Endodermal cell (in vitro differentiated cells): ENCODE measurements around the gene NCR3LG1. TPM values are rescaled to one million over a fixed set of nuclear protein-coding genes. Genes with fewer than 3 reads are reported as not detected.
A peak's percentile ranks its signal among the peaks of the same experiment; 100 is the strongest.

Experiments
- DNase-seq: peaks from one replicate; pipeline ENCODE4 v3.0.0-alpha.2; 2017
- H3K27ac ChIP-seq: 2 replicates; pipeline ENCODE4 v1.5.1; 2013; ENCODE audit warnings: mild to moderate bottlenecking, low read depth, low read length, moderate library complexity
- H3K27me3 ChIP-seq: 2 replicates; pipeline ENCODE4 v1.6.1; 2013; ENCODE audit warnings: mild to moderate bottlenecking, low read length, moderate library complexity; ENCODE audit not compliant: insufficient read depth, control insufficient read depth, poor library complexity, severe bottlenecking
- H3K36me3 ChIP-seq: 2 replicates; pipeline ENCODE4 v1.7.0; 2013; ENCODE audit warnings: mild to moderate bottlenecking, low read length, moderate library complexity; ENCODE audit not compliant: control insufficient read depth, insufficient read depth
- H3K4me1 ChIP-seq: one replicate; pipeline ENCODE4 v1.7.0; 2013; ENCODE audit warnings: low read length; ENCODE audit not compliant: control insufficient read depth, insufficient read depth
- H3K4me3 ChIP-seq: 2 replicates; pipeline ENCODE4 v1.5.1; 2013; ENCODE audit warnings: mild to moderate bottlenecking, low read length, moderate library complexity
- H3K9ac ChIP-seq: 2 replicates; pipeline ENCODE4 v1.6.1; 2013; ENCODE audit warnings: mild to moderate bottlenecking, low read length, moderate library complexity; ENCODE audit not compliant: poor library complexity, severe bottlenecking; ENCODE audit errors: extremely low read depth
- H3K9me3 ChIP-seq: 2 replicates; pipeline ENCODE4 v1.6.1; 2013; ENCODE audit warnings: mild to moderate bottlenecking, low read length, moderate library complexity; ENCODE audit not compliant: control insufficient read depth
- H3K27ac Mint-ChIP-seq: 2 replicates; pipeline ENCODE4 v1.8.0; 2020; ENCODE audit warnings: mixed read lengths
- H3K27me3 Mint-ChIP-seq: 2 replicates; pipeline ENCODE4 v1.8.0; 2021; ENCODE audit warnings: mild to moderate bottlenecking, mixed read lengths; ENCODE audit not compliant: insufficient read depth
- H3K36me3 Mint-ChIP-seq: 2 replicates; pipeline ENCODE4 v1.8.0; 2020; ENCODE audit warnings: low read depth, mixed read lengths
- H3K4me1 Mint-ChIP-seq: 2 replicates; pipeline ENCODE4 v1.8.0; 2020; ENCODE audit warnings: mixed read lengths
- H3K4me3 Mint-ChIP-seq: 2 replicates; pipeline ENCODE4 v1.8.0; 2020; ENCODE audit warnings: mild to moderate bottlenecking, moderate library complexity, mixed read lengths
- H3K9me3 Mint-ChIP-seq: 2 replicates; pipeline ENCODE4 v1.8.0; 2020; ENCODE audit warnings: mild to moderate bottlenecking, mixed read lengths
- WGBS, 2 experiments: methylation state at CpG; one replicate each; pipeline versions ENCODE4 v1.1.5 to v1.1.7; 2013; ENCODE audit warnings: missing lambda C conversion rate in 2 of 2, mixed read lengths in 1 of 2; ENCODE audit not compliant: insufficient coverage in 1 of 2, insufficient read length in 1 of 2; 5-methylcytosine and 5-hydroxymethylcytosine counted together
- total RNA-seq, 2 donors: library from RNA; stranded (reverse); fragmentation: NEBNext Ultra II Directional in 1 of 2; extraction: Animal tissue kit (Norgen Biotek cat#: 25700) in 1 of 2; gene quantifications; 2 replicates in 1 of 2; 3 replicates in 1 of 2; pipeline ENCODE4 v1.2.1, GENCODE V29; 2021
- TF ChIP-seq, protein P1 (sequence below): fragments of 200-600 bp; sonication (generic); conservative IDR thresholded peaks from 2 replicates; pipeline ENCODE4 v1.5.0; 2021; ENCODE audit warnings: antibody characterized with exemption, mild to moderate bottlenecking

NCR3LG1 gene
- total RNA-seq, 2 donors from 2014 or later = 0.31 to 0.62 TPM

DNA sequence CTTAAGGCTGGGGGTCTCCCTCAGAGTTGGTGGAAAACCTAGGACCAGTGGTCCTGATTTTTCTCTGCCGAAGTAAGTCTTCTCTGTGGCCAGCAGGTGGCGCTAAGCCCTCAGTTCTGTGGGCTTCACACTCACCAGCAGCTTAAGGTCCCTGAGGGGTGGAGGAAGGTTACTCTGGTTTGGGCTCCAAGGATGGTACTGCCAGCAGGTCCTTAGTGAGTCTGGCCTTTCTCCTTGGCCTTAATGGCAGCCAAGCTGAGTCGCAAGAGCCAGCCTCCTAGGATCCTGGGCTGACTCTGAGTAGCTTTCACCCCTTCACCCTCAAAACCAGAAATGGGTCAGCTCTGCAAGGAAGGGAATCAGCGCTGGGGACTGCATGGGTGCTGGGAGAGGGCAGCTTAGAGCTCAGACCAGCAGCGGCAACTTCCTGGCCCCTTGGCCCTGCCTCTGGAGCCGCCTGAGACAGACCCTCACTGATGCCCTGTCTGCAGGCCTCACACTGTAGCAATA, 32.5 kb downstream of the NCR3LG1 start:
- Histone ChIP-seq H3K4me1 (no peaks in the 10 kb centered on the region), H3K27ac (no peak overlapping the region), H3K9ac (no peak overlapping the region), H3K36me3 (no peaks in the 10 kb centered on the region), H3K4me3 (no peak overlapping the region), H3K9me3 (no peaks in the 10 kb centered on the region), H3K27me3 (peaks cover 13% of the 10 kb centered on the region)
- no peaks in the 10 kb centered on the region for H3K4me1 Mint-ChIP-seq
- H3K9me3 Mint-ChIP-seq = peaks cover 4% of the 10 kb centered on the region
- H3K4me3 Mint-ChIP-seq = no peak overlapping the region
- H3K27me3 Mint-ChIP-seq = peaks cover 20% of the 10 kb centered on the region
- TF ChIP-seq, protein P1, sequence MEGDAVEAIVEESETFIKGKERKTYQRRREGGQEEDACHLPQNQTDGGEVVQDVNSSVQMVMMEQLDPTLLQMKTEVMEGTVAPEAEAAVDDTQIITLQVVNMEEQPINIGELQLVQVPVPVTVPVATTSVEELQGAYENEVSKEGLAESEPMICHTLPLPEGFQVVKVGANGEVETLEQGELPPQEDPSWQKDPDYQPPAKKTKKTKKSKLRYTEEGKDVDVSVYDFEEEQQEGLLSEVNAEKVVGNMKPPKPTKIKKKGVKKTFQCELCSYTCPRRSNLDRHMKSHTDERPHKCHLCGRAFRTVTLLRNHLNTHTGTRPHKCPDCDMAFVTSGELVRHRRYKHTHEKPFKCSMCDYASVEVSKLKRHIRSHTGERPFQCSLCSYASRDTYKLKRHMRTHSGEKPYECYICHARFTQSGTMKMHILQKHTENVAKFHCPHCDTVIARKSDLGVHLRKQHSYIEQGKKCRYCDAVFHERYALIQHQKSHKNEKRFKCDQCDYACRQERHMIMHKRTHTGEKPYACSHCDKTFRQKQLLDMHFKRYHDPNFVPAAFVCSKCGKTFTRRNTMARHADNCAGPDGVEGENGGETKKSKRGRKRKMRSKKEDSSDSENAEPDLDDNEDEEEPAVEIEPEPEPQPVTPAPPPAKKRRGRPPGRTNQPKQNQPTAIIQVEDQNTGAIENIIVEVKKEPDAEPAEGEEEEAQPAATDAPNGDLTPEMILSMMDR = peak; percentile 92
- H3K36me3 Mint-ChIP-seq = no peaks in the 10 kb centered on the region
- WGBS, 2 experiments = 43 to 60% methylated on average over 3 to 6 of the region's 6 CpGs
- H3K27ac Mint-ChIP-seq = no peak overlapping the region
- DNase-seq = peak; percentile 94

DNA sequence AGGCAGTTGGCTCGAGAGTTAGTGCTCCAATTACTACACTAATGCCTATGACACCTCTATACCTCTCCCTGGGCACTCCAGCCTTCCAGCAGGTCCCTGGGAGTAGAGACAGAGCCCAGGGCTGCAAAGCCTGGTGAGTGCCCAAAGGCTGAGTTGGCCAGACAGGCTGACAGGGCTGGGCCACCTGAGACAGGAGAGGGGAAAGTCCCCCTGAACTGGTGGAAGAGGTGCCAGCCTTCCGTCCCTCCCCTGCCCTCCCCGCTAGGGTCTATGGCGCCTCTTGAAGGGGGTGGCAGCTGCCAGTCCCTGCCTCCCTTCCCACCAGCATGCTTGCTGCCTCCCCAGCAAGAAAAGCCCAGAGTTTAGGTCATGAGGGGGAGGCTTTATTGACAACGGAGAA, 33.9 kb downstream of the NCR3LG1 start:
- 91 to 94% methylated on average over 1 to 5 of the region's 5 CpGs for WGBS, 2 experiments
- Mint-ChIP-seq H3K4me1 (no peaks in the 10 kb centered on the region), H3K27ac (no peak overlapping the region), H3K4me3 (no peak overlapping the region), H3K36me3 (no peaks in the 10 kb centered on the region), H3K9me3 (no peaks in the 10 kb centered on the region), H3K27me3 (peaks cover 26% of the 10 kb centered on the region)
- Histone ChIP-seq H3K27ac (no peak overlapping the region), H3K4me3 (no peak overlapping the region), H3K4me1 (no peaks in the 10 kb centered on the region), H3K9me3 (no peaks in the 10 kb centered on the region), H3K9ac (no peak overlapping the region), H3K36me3 (no peaks in the 10 kb centered on the region), H3K27me3 (peaks cover 18% of the 10 kb centered on the region)
- DNase-seq = no peak
- TF ChIP-seq, protein P1 = no peak

- Histone ChIP-seq H3K36me3 (no peaks in the 10 kb centered on the region), H3K9me3 (no peaks in the 10 kb centered on the region), H3K9ac (no peak overlapping the region), H3K27me3 (peaks cover 22% of the 10 kb centered on the region), H3K4me1 (no peaks in the 10 kb centered on the region), H3K27ac (no peak overlapping the region), H3K4me3 (no peak overlapping the region)
- Mint-ChIP-seq H3K36me3 (no peaks in the 10 kb centered on the region), H3K4me1 (no peaks in the 10 kb centered on the region), H3K4me3 (no peak overlapping the region), H3K27me3 (peaks cover 29% of the 10 kb centered on the region), H3K27ac (no peak overlapping the region), H3K9me3 (no peaks in the 10 kb centered on the region)
- no peak for DNase-seq
- TF ChIP-seq, protein P1 = no peak
- 82 to 92% methylated on average over 4 to 6 of the region's 6 CpGs for WGBS, 2 experiments
These were observed 34.3 kb downstream of the NCR3LG1 start for GRCh38 chr11:17385926-17386325.
